COLO668 (cell line): ENCODE data around the gene HLA-DMB.
"Not testable (repeated sequence)": the region's sequence is repeated elsewhere in the genome, so short reads cannot be mapped to it uniquely, and the experiment has no call there.

Source experiments
- DNase-seq: peaks from one replicate; lab custom pipeline; 2025; ENCODE audit not compliant: unreplicated experiment; lab: John Stamatoyannopoulos, UW

HLA-DMB gene

GRCh38 chr6:32950449-32950848, 9.6 kb upstream of the HLA-DMB start:
- DNase-seq: no peak

DNA sequence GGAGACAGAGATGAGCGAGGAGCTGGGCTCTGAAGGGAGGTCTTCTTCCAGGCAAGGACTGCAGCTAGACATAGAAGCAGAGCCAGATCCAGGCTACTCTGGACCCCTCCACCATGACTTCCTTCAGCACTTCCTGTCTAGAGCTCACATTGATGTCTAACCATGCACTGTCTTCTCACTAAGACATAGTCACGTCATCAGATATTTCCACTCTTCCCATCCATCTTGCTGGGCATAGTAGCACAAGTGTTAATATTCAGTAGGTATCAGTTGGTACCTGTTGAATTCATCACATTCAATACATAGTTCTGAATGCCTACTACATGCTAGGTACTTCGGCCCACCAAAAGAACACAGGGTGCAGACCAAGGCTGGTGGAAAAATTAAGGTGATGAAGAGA, 9.2 kb upstream of the HLA-DMB start:
- DNase-seq: no peak

- DNase-seq: no peak
Observed at GRCh38 chr6:32949113-32949512, 8.3 kb upstream of the HLA-DMB start.

GRCh38 chr6:32947552-32948465, 7.0 kb upstream of the HLA-DMB start:
- peak; percentile 27 for DNase-seq

DNA sequence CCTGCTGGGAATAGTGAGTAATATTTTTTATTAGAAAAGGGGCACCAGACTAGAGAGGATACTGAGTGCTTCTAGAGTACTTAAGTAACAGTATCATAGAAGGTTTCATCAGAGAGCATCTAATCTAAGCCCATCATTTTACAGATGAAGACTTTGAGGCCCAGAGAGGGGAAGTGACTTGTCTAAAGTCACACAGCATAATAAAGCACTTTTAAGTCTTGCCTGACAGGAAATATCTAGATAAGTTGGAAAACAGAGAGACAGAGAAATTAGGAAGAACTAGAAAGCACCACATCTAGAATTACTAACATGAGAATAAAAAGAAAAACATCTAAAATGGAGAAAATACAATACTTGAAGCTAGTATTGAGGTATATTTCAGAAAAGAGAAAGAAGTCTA, 6.1 kb upstream of the HLA-DMB start:
- no peak for DNase-seq

- no peak for DNase-seq
Observed at GRCh38 chr6:32945953-32946352, 5.1 kb upstream of the HLA-DMB start.

DNA sequence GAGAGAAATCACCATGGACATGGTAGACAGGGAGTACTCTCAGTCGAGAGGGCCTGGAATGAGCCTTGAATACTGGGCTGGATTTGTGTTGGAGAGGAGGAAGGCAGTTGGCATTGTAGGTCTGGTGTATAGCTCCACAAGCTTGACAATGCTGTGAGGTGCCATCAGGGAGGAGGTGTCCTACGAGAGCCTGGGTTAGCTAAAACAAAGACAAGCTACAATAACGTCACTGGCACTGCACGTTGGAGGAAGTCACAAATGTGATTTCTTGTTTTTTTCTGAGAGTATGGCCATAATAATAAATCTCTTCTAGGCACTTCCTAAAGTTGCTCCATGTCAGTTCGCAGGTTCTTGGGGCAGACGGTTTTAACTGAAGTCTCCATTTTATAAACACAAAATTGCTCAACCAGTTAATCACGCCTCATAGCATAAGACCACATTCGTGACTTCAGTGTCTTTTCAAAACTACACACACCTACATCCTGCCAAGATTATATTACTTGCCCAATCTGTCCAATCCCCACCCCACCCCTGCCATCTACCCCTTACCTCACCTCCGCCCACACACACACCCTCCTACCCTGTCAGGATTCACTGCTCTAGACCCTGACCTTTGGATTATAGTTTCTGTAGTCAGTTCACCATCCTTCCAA, 4.4 kb upstream of the HLA-DMB start:
- DNase-seq: no peak

DNA sequence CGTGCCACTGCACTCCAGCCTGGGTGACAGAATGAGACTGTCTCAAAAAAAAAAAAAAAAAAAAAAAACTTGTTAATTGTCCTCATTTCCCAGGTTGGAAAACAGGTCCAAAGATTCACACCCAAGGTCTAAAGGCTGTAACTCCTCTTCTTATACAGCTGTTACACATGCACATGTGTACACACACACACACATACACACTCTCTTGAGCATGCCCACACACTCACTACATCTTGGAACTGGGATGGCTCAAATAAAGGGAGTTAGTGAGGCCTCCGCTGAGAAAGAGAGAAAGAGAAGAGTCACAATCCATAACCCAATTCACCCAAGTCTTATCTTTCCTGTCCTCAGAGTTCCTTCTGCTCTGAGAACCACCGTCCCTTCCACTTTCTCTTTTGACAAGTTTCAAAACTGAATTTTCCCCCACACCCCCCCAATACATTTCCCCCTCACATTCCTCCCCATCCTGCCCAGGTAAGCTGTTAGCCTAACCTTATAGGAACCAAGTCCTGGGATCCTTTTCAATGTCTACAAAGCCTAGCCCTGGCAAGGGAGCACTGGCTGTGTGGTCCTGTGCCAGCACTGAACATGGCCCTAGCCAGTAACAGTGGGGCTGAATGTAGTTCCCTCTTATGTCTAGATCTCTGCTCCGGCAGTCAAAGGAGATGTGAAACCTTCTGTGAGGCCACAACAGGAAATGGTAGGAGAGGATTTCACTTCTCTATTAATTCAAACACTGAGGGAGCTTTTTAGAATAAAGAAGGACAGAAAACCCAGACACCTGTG, 3.2 kb upstream of the HLA-DMB start:
- no peak for DNase-seq

- not testable (repeated sequence) for DNase-seq
Observed at GRCh38 chr6:32942555-32943123, 1.8 kb upstream of the HLA-DMB start.

GRCh38 chr6:32941214-32941768, 463 bp upstream of the HLA-DMB start:
- DNase-seq: peak; percentile 3

GRCh38 chr6:32938494-32938893, 2.3 kb downstream of the HLA-DMB start:
- DNase-seq: no peak

- DNase-seq: no peak
Observed at GRCh38 chr6:32937230-32937633, 3.6 kb downstream of the HLA-DMB start.

GRCh38 chr6:32936239-32937152, 4.3 kb downstream of the HLA-DMB start:
- DNase-seq: no peak

GRCh38 chr6:32935551-32936238, 5.1 kb downstream of the HLA-DMB start:
- DNase-seq: no peak

- peak; percentile 55 for DNase-seq
Observed at GRCh38 chr6:32933661-32934085, 7.2 kb downstream of the HLA-DMB start.

- DNase-seq: no peak
Observed at GRCh38 chr6:32932132-32932868, 8.5 kb downstream of the HLA-DMB start.

- no peak for DNase-seq
Observed at GRCh38 chr6:32931211-32931610, 9.6 kb downstream of the HLA-DMB start.

DNA sequence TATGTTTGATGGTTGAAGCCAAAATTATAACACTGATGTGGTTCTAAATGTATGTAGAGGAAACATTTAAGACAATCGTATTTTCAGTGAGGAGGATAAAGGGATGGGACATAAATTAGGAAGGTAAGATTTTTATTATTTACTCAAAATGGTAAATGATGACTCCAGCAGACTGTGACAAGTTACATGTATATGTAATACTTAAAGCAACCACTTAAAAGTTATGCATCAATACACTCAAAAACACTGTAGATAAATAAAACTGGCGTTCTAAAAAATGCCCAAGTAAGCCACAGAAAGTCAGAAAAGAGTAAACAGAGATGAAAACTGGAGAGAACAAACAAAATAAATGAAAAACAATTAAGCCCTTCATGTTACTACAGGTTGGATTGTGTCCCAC, 18.7 kb downstream of the HLA-DMB start:
- no peak for DNase-seq

GRCh38 chr6:32920715-32921114, 20.1 kb downstream of the HLA-DMB start:
- no peak for DNase-seq
